SHP77 treated with DMSO at 0.1 percent for 48 hours (cell line): ENCODE data around the gene ACKR3.

Experiments
- DNase-seq: peaks from one replicate; lab custom pipeline; 2025; lab: John Stamatoyannopoulos, UW

The ACKR3 gene

DNA sequence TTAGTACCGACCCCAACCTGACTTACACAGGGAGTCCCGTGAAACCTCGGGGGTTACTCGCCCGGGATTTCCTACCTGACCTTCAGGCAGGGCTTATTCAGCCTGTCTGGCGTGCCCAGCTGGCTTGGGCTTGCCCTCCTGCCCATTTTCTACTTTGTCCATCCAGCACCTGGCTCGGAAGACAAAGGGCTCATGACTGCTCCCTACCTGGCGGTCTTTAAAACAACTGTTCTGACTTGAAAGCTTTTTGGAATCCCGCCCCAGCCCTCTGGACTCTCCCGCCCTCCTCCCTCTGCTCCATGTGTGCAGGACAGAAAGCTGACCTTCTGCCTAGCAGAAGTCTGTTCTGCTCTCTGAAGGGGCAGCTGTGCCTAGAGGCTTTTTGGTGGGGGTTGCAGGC lies 43.1 kb downstream of the ACKR3 start:
- DNase-seq = no peak

GRCh38 chr2:236613612-236614011 lies 44.0 kb downstream of the ACKR3 start:
- DNase-seq = no peak

- DNase-seq = no peak
These were observed 44.9 kb downstream of the ACKR3 start for GRCh38 chr2:236614551-236614950.

DNA sequence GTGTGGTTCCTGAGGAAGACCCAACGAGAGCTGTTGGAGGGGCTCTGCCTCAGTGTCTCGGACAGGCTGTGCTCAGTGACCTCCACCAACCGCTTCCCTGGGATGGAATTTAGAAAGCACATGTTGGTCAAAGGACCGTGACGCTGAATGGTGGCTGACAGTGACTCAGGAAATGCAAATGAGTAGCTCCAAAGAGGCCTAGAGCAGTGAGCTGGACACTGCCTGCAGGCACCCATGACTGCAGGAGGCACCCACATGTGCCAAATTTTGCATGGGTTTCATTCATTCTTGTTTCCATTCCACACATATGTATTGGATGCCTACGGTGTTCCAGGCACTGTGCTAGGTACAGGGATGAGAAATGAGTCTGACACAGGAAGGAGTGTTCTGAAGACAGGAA lies 46.4 kb downstream of the ACKR3 start:
- DNase-seq = no peak

- no peak for DNase-seq
These were observed 47.0 kb downstream of the ACKR3 start for GRCh38 chr2:236616624-236617023.

GRCh38 chr2:236617221-236617737 lies 47.7 kb downstream of the ACKR3 start:
- no peak for DNase-seq

- no peak for DNase-seq
These were observed 48.2 kb downstream of the ACKR3 start for GRCh38 chr2:236617796-236618195.

DNA sequence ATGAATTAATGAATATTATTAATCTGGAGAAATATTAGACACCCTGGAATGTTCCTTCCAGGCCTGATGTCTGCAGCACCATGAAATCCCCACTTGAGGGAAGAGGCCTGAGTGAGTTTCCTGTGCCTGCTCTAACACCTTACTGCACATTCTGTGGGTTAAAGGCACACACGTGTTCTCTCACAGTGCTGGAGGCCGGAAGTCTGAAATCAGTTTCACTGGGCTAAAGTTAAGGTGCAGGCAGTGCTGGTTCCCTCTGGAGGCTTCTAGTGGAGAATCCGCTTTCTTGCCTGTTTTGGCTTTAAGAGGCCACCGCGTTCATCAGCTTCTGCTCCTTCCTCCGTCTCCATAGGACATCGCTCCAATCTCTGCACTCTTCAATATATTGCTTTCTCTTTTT lies 48.7 kb downstream of the ACKR3 start:
- no peak for DNase-seq

DNA sequence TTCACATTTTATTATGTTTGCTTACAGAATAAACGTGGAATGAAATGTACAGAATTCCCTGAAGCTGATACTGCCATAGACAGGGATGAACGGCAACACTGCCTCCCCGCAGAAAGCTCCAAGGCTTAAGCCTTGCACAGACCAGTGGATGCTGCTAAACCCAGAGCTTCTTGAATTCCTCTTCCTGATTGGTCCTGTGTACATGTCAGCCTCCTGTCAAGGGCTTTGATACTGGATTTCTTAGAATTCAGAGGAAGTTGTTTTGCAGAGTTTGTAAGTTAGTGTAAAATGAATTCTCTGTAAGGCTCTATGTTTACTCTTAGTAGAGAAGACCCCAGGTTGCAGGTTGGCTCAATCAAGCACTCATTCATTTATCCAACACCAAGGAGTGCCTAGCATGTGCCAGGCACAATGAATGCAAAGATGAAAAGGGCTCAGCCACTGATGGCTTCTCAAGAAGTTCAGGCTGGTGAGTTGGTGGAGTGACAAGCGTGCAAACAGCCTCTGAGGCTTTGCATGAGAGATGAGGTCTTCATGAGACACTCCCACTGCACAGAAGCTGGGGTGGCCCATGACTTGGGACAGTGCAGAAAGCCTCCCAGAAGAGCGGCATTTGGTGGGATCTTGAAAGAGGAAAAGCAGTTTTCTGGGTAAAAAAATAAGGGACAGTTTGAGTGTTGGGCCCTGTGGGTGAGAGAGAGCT lies 50.4 kb downstream of the ACKR3 start:
- DNase-seq = no peak

DNA sequence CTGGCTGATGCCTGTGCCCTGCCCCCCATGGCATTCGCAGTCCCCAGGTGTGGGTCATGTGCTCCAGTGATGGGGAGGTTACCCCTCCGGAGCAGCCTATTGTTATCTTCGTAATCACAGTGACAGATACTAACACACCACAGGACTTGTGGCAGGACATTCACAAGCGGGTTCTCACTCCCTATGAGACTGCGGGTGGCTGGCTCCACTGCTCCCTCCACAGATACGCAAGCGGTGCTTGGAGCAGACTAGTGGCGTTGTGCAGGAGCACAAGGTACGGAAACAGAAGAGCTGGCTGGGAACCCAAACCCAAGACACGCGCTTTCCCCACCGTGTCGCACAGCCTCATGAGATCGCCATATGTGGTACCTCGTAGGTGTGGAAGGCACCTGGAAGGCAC lies 52.2 kb downstream of the ACKR3 start:
- no peak for DNase-seq

GRCh38 chr2:236622201-236622600 lies 52.6 kb downstream of the ACKR3 start:
- no peak for DNase-seq

- DNase-seq = no peak
These were observed 53.0 kb downstream of the ACKR3 start for GRCh38 chr2:236622660-236623059.

DNA sequence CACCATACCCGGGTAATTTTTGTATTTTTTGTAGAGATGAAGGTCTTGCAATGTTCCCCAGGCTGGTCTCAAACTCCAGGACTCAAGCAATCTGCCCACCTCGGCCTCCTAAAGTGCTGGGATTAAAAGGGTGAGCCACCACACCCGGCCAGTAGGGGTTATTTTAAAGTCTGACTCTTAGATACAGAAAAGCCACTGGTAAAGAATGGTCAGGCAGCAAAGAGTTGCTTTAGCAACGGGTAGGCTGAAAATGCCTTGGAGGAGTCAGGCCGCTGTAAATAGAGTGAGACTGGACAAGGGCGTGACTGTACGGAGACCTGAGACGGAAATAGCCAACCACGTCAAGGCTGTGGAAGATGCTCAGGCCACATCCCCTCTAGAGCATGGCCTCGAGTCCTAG lies 54.2 kb downstream of the ACKR3 start:
- no peak for DNase-seq

- no peak for DNase-seq
These were observed 55.6 kb downstream of the ACKR3 start for GRCh38 chr2:236625156-236625690.

- DNase-seq = no peak
These were observed 56.9 kb downstream of the ACKR3 start for GRCh38 chr2:236626391-236627150.

DNA sequence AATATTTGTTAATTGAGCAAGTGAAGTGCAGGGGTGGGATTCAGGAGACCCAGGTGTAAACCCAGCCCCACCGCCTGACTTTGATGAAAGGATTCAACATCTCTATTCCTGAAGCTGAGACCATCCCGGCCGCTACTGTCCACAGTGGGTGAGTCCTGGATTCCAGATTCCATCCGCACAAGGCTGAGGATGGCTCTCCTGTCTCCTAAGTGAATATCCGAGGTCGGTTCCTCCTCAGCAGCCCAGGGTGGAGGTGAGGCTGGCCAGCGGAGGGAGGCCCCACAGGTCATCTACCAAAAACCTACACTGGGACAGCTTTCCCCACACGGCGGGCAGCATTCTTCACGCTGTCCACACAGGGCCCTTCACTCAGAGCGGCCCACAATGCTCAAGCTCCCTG lies 57.6 kb downstream of the ACKR3 start:
- no peak for DNase-seq

DNA sequence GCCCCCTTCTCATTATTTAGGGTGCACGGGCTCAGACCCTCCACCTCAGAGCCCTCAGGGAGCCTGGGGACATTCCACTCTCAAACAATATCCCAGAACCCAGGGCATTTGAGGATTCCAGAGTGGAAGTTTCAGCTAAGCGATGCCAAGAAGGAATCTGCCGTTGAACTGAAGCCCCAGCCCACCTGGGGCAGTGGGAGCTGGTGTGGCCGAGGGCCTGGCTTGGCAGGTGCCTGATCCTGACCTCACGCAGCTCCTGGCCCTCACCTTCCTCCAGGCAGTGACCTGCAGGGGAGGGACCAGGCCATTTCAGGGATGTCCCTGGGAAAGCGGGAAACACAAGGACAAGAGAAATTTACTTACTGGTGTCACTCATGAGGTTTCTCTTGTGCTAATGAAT lies 58.2 kb downstream of the ACKR3 start:
- DNase-seq = no peak

DNA sequence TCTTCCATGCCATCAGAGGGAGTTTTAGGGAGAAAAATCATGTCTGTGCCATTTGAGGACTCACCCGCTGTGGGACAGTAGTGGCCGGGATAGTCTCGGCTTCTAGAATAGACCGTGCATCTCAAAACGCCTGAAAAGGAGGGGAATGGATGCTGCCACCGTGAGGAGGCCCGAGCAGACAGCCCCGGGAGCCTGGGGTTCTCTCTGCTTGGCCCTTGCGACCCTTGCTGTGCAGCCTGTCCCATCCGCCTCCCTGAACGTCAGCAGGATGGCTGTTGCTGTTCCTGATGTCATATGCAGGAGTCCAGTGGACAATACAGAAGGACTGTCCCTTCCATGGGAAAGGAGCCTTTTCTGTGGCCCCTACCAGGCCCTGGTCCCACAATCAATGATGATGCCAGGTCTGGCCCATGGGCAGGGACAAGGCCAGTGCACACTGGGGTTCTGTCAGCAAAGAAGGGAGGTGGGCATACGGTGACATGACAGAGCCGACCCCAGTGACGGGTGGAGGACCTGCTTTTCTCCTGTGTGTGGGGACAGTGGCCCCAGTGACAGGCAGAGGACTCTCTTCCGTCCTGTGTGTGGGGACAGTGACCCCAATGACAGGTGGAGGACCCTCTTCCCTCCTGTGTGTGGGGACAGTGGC lies 58.8 kb downstream of the ACKR3 start:
- no peak for DNase-seq

DNA sequence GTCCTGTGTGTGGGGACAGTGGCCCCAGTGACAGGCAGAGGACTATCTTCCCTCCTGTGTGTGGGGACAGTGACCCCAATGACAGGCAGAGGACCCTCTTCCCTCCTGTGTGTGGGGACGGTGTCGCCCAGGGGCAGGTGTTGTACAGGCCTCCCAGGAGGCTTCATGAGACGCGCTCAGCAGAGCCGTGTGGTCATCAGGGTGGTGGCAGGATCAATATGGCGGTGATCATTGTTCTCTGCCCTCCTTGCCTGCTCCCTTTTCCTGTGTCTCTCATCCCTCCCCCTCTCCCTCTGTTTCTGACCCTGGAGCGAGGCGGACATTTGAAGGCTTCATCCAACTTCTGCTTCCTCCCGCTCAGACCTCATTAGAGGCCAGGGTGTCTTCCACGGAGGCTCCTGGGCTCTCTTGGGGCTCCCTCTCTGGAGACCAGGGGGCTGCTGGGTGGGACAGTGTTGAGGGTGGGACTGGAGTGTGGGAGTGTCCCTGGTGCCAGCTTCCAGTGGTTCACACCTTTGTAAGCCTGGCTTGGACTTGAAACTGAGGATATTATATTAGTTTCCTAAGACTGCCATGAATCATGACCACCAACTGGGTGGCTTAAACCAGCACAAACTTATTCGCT lies 59.5 kb downstream of the ACKR3 start:
- no peak for DNase-seq

GRCh38 chr2:236629961-236630872 lies 60.6 kb downstream of the ACKR3 start:
- DNase-seq = no peak

DNA sequence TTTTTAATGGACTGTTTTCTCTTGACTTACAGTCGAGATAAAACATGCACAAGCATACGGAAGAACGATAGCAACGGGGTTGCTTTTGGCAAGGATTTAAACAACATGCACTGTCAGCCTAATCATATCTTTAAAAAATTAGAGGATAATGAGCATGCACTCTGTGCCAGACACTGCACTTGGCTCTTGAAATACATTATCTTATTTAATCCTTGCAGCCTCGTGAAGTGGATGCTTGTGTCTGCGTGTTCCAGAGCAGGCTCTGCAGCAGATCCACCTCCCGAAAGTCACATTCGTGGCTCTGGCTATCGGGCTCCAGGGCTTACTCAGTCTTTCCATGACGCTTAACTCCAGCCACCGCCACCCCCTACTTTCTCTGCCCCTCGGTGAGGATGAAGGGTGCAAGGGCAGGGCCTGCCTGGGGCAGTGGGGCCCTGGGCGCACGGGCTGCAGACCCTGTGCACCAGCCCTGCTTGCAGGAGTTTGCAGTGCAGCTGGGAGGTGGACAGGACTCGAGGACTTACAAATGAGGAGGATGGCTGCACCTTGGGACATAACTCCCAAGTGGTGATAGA lies 61.7 kb downstream of the ACKR3 start:
- DNase-seq = no peak
